ENCODE data around the gene ABHD17B. TPM values are rescaled to one million over a fixed set of nuclear protein-coding genes. Genes with fewer than 3 reads are reported as not detected.
A peak's percentile ranks its signal among the peaks of the same experiment; 100 is the strongest.
"Not testable (repeated sequence)": the region's sequence is repeated elsewhere in the genome, so short reads cannot be mapped to it uniquely, and the experiment has no call there.

Gene ABHD17B
- total RNA-seq: 22.3 TPM

DNA sequence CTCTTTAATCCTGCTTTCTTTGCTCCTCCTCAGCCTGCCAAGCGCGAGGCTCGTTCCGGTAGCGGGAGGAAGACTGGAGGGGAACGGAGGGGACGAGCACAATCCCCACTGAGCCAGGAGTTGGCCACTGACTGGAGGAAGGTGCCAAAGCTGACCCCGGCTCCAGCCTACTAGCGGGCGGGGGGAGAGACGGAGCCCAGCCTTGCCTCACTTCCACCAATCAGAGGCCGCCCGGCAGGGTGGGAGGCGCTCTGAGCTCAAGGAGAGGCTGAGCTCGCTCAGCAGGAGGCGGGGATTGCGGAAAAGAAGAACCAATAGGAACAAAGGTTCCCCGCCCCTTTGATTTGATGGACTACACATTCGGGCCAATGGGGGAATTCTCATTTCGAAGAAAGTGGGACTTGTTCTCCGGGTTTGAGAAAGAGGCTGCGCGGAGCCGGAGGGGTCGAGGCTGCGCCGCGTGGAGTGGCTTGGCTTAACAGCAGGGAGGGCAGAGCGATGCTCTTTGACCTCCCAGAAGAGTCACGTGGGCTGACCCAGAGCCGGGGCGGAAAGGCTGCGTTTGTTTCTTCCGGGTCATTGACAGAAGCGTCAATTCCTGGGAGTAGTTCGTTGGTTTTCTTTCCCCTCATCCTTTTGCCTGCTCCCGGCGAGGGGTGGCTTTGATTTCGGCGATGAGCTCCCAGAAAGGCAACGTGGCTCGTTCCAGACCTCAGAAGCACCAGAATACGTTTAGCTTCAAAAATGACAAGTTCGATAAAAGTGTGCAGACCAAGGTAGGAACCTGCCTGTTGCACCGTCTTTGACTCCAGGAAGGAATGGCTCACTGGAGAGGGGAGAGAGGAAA lies at the start of gene ABHD17B, which contains the start of gene C9orf85:
ABHD17B (minus strand) TSS at position 133 of the 847 bp plus-strand sequence. CDS start 36,113 bp downstream, outside the sequence.
C9orf85 (plus strand) TSS at position 579 of the 847 bp plus-strand sequence; CDS start at position 675, 96 bp downstream.
- peak; percentile 99 for DNase-seq (ENCODE audit: low spot score)

DNA sequence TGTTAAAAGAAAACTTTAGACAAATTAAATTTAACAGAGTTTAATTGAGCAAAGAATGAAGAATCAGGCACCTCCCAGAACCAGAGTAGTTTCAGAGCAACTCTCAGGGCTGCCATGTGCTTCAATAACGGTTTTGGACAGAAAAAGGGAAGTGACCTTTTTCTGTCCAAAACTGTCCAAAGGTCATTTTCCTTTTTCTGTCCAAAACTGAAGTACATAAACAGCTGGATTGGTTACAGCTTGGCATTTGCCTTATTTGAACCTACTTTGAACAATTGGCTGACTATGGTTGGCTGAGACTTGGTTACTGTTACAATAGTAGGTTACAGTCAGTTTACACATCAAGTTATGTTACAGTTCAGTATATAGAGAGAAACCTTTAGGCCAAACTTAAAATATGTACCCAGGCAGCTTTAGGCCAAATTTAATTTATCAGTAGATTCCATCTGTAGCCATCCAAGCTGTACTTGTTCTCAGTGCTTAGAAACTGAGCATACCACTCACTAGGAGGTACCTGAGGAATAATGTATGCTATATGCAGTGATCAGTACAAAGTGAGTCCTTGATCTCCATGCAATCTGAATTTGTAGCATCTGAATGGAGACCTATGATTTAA lies 44.4 kb upstream of the ABHD17B start:
- no peak for DNase-seq (ENCODE audit: low spot score)

DNA sequence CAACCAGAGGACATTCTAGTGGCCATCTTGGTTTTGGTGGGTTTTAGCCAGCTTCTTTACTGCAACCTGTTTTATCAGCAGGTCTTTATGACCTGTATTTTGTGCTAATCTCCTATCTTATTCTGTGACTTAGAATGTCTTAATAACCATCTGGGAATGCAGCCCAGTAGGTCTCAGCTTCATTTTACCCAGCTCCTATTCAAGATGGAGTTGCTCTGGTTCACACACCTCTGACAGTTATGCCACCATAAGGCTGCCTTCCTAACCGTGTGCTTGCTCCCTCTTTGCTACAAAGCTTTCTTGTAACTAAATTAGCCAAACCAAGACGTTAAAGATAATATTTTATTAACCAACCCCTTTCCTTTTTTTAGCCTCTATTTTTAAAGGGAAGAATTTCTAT lies 43.7 kb upstream of the ABHD17B start:
- not testable (repeated sequence) for DNase-seq (ENCODE audit: low spot score)

DNA sequence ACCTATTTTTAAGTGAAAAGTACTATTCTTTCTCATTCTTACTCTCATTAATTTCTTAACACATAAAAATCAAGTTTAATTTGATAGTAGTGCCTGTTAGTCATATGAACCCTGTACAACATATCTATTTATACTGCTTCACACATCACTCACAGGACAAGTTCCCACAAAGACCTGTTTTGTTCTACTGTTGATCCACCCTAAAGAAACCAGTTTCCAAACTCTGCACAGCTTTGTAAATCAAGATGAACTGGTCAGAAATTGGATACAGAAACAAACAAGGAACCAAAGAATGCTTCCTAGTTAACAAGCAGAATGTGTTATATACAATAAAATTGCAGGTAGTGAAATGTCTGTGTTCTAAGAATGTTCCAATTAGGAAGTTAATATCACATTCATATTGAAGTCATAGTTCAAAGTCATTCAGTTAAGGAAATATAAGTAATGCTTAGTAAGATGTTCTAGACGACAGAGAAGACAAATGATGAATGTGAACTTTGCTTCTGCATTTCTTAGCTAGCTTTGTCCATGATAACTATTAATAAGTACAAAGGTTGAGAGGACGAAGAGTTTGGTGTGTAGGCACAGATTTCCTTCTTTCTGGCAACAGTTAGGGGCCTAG lies 33.9 kb upstream of the ABHD17B start:
- no peak for DNase-seq (ENCODE audit: low spot score)

DNA sequence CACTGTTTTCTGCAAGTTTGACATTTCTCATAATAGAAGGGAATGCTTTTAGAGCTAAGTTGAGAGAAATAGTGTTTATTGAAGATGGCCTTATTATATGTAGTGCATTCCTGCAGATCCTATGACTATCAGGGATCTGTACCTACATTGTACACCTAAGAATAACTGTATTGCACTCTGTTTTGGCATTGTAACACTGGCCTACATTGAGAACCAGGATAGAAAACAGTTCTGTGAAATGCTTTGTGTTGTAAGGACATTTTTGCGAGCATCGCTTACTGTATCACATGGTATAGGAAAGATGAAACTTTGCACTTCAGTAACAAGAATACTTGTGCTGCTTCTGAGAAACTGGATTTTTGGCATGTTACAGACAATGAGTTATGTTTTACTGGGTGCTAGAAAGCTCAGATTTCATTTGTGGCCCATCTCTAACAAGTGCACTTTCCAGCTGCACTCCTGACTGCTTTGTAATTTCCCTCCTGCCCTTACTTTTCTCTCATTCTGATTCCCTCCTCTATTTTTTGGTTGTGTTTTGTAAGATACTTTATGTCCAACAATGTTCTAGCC lies 31.1 kb upstream of the ABHD17B start:
- no peak for DNase-seq (ENCODE audit: low spot score)

DNA sequence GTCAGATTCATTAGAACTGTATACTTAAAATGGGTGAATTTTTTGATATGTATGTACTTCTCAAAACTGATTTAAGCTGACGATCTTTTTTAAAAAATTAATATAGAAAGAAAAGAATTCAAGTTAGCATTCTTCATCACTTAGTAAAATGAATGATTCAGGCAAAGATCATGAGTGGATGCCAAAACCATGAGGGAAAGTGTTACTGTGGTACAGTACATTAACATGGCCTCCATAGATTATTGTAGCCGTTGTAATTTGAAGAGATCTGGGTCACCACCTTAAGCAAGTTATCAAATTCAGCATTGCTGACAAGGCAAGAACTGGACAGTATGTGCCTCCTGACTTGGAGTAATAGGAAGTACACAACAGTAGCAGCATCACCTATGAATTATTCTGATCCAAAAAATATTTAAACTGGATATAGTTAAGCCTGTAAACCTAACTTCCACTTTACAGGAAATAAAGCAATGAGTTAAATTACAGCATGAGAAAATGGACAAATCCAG lies 30.1 kb upstream of the ABHD17B start:
- DNase-seq (ENCODE audit: low spot score): no peak

DNA sequence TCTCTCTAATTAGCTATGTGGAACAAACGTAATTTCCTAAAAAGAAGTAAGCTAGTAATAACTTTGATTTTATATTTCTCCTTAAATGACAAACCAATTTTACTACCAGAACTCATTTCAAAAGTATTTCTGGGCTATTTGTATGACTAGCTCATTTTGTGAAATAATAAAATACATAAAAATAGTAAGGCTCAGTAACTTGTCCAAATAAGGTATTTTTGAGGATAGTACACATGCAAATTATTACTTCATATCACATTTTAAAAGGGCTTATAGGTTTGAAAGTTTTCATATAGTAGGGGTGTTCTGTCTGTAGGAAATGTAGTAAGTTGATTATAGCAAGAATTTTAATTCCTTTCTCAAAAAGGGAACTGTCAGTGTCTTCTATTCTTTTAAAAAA lies 26.9 kb upstream of the ABHD17B start:
- no peak for DNase-seq (ENCODE audit: low spot score)

DNA sequence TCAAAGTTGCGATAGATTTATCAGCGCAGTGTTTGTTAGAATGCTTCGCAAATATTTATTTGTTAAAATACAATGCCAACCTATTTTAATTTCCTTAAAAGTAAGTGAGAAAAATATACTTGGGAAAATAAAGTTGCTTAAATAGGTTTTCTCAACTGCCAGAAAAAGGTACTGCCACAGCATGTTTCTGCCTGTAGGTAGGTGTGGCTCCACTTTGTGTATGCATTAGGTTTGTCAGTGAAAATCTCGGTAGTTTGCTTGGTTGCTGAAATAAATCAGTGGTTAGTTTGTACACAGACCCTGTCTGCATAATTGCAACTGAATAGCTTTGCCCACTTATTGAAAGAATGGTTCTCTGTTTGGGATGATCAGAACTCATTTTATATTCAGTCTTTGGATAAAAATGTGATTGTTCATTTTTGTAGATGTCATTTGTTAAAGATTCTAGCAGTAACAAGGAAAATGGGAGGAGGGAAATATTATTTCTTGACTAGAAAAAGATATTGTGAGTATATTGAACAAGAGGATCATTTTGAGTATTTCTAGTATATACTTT lies 26.2 kb upstream of the ABHD17B start:
- no peak for DNase-seq (ENCODE audit: low spot score)

DNA sequence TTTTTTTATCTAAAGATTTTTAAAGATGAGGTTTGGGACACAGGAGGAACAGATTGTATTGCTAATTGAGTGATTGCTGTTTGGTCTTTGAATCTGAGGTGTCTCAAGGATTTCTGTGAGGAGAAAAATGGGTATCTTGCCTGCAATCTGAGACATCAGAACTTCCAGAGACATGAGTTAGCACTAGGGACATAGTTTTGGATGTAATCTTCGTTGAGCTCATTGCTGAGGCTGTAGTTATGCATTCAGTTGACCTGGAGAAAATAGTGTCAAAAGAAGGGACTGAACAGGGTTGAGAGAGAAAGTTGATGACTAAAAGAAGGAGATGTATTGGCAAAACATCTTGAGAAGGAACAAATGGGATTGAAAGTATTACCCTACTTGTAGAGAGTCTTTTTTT lies 25.1 kb upstream of the ABHD17B start:
- DNase-seq (ENCODE audit: low spot score): no peak

DNA sequence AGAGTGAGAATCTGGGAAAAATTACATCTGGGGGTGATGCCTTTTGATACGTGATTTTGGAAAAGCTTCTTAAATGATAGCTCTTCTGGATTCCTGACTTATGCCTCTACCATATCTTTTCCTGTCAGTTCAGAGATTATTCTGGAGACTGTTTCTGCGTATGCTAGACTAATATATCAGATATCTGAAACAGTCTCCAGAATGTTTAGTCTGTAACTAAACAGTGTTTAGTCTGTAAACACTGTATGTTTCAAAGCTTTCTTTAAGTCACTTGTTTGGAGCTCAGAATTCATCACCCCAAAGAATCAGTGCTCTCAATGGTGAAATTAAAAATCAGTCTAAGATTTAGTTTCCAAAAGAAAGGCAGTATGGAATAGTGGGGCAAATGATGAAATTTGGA lies 20.2 kb upstream of the ABHD17B start:
- no peak for DNase-seq (ENCODE audit: low spot score)

DNA sequence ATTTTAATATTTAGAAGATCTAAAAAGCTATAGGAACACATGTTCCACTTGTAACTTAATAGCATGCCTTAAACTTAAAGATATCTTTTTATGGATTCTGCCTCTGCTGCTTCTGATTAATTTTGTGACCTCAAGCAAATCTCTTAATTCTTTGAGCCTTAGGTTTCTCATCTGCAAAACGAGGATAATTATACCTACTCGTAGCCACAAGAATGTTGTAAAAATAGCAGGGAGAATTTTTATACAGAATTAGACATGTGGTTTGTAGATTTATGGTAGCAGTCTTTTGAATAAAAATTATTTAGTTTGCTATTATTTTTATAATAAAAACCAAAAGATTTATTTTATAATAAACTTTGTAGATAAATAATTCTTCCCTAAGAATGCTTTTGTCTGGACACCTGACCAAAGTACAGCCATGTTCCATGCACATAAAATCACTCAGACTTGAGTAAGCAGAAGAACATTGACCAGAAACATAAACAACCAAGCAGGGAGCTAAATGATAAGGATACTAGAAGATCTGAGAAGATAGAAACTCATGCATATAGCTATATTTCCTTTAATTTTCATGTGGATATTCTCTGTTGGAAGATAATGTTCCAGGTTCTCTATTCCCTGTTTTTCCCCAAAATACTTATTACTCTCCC lies 18.9 kb upstream of the ABHD17B start:
- DNase-seq (ENCODE audit: low spot score): no peak

DNA sequence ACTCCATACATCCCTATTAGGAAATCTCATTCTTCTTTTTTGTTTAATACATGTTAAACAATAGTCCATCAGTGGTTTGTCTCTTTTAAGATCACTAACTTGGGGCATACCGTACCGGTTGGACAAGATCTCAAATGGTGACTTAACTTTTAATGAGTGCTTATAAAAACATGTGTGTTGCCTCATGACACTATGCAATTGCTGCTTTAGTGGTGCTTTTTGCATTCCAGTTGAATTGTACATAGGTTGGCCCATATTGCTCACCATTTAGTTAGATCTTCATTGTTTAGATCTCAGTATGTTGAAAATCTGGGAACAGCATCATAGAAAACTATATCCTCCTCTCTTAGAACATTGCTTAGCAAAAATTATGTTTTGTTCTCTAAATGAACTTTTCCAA lies 18.2 kb upstream of the ABHD17B start:
- DNase-seq (ENCODE audit: low spot score): no peak

DNA sequence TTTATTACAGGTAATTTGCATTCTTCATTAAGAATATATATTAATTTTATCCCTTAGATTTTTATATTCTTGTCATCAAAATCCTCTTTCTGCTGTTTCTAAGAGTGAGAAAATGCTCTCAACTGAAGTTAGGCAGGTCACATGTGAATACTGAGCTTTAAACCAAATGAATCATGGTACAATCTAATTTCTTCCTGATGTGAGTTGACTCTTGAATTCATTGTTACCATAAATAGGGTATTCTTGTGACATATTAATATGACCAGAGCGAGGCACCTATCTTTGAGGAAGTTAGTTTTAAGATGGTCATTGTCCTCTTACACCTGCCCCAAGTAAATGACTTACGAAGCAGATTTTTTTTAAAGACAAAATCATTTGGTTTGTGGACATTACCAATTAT lies 17.8 kb upstream of the ABHD17B start:
- DNase-seq (ENCODE audit: low spot score): no peak

DNA sequence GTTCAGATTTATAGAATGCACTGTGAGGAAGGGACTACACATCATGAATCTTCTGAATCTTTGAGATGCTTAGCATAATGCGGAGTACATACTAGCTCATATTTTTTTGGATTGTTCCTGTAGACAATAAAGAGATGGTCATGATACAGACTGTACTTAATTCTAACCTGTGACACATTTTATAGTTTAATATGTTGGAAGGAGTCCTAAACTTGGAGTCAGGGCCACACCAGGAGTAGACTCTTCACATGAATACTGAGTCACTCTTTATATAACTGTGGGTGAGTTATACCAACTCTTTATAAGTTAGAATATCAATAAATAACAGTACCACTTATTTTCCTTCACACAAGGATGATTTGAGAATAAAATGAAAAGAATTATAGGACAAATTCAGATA lies 17.4 kb upstream of the ABHD17B start:
- no peak for DNase-seq (ENCODE audit: low spot score)

DNA sequence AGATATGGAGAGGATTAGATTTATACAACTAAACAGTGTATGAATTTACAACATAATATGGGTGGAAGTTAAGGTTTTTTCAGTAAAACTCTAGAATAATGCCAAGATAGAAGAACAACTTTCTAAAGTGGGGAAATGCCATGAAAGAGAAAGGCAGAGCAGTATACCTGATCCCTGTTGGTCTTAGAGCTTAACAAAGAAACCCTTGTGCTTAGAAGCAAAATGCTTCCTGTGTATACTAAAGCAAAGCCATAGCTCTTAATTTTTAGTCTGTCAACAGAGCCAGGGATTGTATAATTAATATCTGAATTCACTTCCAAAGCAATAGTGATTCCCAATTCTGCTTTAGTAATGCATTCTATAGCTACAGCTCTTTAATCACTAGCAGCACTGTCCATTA lies 14.8 kb upstream of the ABHD17B start:
- no peak for DNase-seq (ENCODE audit: low spot score)

DNA sequence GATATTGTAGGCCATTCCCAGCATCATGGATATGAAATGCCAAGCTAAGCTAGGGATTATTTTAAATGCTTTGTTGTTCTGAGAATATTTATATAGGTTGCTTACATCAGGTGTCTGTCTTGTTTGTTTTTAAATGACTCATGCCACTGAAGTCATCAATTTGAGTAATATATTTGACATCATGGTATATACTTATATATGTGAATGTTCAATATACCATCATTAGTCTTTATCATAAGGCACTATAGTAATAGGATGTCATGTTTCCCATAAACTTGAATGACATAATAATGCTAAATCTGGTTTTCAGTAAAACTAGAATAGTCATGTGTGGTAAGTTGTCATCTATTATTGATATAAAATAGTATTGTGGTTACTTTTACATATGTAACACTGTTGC lies 13.6 kb upstream of the ABHD17B start:
- no peak for DNase-seq (ENCODE audit: low spot score)

DNA sequence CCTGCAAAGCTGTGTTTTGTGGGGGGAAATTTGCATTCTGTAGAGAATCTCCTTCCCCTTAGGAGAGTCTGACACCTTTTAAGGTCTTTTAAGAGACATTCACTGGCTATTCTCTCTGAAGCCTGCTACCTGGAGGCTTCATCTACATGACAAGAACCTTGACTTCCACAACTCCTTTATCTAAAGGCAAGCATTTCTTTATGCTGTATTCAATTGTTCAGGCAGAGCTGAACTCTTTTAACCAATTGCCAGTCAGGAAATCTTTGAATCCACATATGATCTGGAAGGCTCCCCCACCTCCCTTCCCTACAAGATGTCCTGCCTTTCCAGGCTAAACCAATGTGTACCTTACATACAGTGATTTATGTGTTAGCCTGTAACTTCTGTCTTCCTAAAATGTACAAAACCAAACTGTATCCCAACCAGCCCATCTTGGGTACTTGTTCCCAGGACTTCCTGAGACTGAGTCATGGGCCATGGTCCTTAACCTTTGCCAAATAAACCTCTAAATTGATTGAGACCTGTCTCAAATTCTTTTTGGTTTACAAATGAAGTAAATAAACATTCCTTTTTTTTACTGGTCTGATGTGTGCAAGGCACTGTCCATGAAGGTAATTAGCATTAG lies 10.3 kb upstream of the ABHD17B start:
- DNase-seq (ENCODE audit: low spot score): no peak

DNA sequence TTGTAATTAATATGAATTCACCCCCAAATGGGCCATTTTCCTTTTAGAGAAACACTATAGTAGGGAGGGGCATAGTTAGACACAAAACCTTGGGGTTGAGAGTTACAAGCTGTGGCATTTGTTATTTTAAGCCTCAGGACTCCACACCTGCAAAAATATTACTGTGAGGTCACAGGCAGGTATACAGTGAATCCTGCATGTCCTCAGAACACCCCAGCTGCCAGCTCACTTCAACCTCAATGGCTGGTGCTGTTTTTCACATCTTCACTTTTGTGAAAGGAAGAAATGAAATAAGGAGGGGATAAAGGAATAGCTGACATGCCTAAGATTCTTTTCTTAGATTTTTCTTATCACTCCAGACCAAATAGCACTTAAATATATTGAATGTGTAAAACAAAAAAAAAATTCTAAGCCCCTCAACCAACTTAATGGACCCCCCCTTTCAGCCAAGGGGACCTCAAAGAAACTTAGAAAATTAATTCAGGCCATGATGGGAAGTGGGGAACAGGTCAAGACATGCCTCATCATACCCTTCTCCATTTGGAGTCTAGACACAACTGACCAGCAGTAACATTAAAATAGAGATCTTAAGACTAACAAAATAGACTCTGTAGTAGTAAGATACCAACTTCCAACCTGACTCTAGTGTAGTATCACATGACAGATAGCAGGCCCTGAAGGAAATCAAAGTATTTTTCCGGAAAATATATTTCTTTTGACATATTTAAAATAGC lies 9.6 kb upstream of the ABHD17B start:
- DNase-seq (ENCODE audit: low spot score): no peak

DNA sequence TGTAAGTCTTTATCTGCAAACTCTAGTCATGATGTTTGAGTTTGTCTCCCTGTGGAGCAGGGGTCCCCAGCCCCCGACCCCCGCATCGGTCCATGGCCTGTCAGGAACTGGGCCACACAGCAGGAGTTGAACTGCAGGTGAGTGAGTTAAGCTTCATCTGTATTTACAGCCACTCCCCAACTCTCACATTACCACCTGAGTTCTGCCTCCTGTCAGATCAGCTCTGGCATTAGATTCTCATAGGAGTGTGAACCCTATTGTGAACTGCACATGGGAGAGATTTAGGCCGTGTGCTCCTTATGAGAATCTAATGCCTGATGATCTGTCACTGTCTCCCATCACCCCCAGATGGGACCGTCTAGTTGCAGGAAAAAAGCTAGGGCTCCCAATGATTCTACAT lies 7.4 kb upstream of the ABHD17B start:
- DNase-seq (ENCODE audit: low spot score): no peak

DNA sequence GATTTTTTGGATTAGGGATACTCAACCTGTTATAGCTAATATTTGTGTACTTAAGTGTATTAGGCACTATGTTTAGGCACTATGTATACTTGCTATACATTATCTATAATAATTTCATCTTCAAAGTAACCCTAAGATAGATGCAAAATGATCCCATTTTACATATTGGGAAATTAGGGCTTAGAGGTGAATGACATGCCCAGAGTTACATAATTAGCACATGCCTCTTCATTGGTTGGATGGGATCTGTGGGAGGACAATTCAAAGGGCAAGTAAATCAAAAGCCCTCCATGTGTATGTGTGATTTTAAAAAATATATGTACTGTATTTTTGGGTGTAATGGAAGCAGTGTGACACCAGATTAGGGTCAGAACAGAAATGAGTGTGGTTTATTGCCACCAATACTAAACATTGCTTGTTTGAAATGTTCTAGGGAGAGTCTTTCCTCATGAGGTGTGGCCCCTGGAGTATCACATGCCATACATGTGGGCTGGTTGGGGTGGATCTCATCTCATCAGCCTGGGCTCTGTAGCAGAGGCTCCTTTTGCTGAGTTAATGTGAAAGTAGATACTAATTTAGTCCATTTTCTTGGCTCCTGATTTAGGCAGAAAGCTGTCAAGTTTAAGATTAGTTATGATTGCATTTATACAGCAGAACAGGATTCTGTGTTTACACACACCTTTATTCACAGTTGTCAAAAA lies 6.0 kb upstream of the ABHD17B start:
- DNase-seq (ENCODE audit: low spot score): no peak

All from ureter (tissue), 1 donor.